ENCODE data around the gene AP2B1.
"Not testable (repeated sequence)": the region's sequence is repeated elsewhere in the genome, so short reads cannot be mapped to it uniquely, and the experiment has no call there.

Gene AP2B1

DNA sequence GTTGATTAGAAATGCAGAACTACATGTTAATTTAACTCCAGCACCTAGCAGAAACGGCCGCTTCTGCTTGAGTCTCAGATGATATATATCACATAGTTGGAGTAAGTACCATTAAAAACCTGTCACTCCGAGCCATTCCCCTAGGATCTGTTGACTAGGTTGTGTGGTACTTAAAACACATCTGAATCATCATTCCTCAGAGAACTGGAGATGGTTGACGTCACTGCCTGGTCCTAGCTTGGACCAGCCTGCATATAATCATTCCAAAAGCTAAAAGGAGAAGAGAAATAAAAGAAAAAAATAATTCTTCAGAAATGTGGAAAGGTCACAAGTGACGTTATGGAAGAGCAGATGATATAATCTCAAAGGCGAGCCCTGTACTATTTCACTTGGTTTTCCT lies 113.0 kb downstream of the AP2B1 start:
- TF ChIP-seq EZH2 (optimal IDR thresholded peaks at IDR 0.05; ENCODE audit: low read depth, low read length), result no peak

DNA sequence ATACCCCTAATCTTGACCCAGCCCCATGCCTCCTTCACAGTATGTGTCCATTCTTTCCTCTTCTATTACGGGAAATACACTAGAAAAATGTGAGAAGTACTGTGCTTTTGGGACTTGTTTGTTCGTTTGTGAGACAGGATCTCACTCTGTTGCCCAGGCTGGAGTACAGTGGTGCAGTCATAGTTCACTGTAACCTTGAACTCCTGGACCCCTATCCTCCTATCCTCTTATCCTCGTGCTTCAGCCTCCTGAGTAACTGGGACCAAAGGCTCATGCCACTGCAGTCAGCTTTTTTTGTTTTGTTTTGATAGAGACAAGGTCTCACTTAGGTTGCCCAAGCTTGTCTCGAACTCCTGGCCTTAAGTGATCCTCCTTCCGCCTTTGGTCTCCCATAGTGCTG lies 114.4 kb downstream of the AP2B1 start:
- Histone ChIP-seq H3K9ac (ENCODE audit: low read length) (no peak overlapping the region), H3K9me2 (replicated peaks; ENCODE audit: insufficient read depth, low read length) (no peaks in the 10 kb centered on the region), H4K20me1 (ENCODE audit: insufficient read depth, low read length) (no peaks in the 10 kb centered on the region), H3F3A (ENCODE audit: insufficient read depth, low read length) (no peaks in the 10 kb centered on the region), H3K4me2 (ENCODE audit: low read depth, low read length) (no peak overlapping the region), H3K27me3 (replicated peaks; ENCODE audit: insufficient read depth, low read length) (no peaks in the 10 kb centered on the region), H3K9me3 (replicated peaks; ENCODE audit: insufficient read depth, low read length) (no peaks in the 10 kb centered on the region), H3K27ac (ENCODE audit: low read length) (no peak overlapping the region), H3K36me3 (replicated peaks; ENCODE audit: insufficient read depth, low read length) (no peaks in the 10 kb centered on the region), H3K4me1 (ENCODE audit: low read length) (peaks cover 26% of the 10 kb centered on the region), H3K79me2 (ENCODE audit: low read length) (no peaks in the 10 kb centered on the region), H2AFZ (ENCODE audit: low read length) (no peak overlapping the region), H3K4me3 (ENCODE audit: low read length) (no peak overlapping the region)
- no peak for DNase-seq
- TF ChIP-seq, protein P1, sequence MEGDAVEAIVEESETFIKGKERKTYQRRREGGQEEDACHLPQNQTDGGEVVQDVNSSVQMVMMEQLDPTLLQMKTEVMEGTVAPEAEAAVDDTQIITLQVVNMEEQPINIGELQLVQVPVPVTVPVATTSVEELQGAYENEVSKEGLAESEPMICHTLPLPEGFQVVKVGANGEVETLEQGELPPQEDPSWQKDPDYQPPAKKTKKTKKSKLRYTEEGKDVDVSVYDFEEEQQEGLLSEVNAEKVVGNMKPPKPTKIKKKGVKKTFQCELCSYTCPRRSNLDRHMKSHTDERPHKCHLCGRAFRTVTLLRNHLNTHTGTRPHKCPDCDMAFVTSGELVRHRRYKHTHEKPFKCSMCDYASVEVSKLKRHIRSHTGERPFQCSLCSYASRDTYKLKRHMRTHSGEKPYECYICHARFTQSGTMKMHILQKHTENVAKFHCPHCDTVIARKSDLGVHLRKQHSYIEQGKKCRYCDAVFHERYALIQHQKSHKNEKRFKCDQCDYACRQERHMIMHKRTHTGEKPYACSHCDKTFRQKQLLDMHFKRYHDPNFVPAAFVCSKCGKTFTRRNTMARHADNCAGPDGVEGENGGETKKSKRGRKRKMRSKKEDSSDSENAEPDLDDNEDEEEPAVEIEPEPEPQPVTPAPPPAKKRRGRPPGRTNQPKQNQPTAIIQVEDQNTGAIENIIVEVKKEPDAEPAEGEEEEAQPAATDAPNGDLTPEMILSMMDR (IDR thresholded peaks at IDR 0.05; ENCODE audit: low read length), result no peak
- no peak for TF ChIP-seq EZH2phosphoT487 (IDR thresholded peaks at IDR 0.05; ENCODE audit: low read length)

More for the DNA sequence above, 113.0 kb downstream of the AP2B1 start:
- Histone ChIP-seq H3K4me3 (ENCODE audit: low read length) (no peak overlapping the region), H3K4me1 (ENCODE audit: low read length) (peaks cover 26% of the 10 kb centered on the region), H3F3A (ENCODE audit: insufficient read depth, low read length) (no peaks in the 10 kb centered on the region), H3K9me3 (replicated peaks; ENCODE audit: insufficient read depth, low read length) (no peaks in the 10 kb centered on the region), H4K20me1 (ENCODE audit: insufficient read depth, low read length) (no peaks in the 10 kb centered on the region), H3K27ac (ENCODE audit: low read length) (no peak overlapping the region), H3K79me2 (ENCODE audit: low read length) (no peaks in the 10 kb centered on the region), H3K9ac (ENCODE audit: low read length) (no peak overlapping the region), H3K4me2 (ENCODE audit: low read depth, low read length) (no peak overlapping the region), H3K9me2 (replicated peaks; ENCODE audit: insufficient read depth, low read length) (no peaks in the 10 kb centered on the region), H3K36me3 (replicated peaks; ENCODE audit: insufficient read depth, low read length) (no peaks in the 10 kb centered on the region), H3K27me3 (replicated peaks; ENCODE audit: insufficient read depth, low read length) (no peaks in the 10 kb centered on the region), H2AFZ (ENCODE audit: low read length) (no peak overlapping the region)
- no peak for DNase-seq

DNA sequence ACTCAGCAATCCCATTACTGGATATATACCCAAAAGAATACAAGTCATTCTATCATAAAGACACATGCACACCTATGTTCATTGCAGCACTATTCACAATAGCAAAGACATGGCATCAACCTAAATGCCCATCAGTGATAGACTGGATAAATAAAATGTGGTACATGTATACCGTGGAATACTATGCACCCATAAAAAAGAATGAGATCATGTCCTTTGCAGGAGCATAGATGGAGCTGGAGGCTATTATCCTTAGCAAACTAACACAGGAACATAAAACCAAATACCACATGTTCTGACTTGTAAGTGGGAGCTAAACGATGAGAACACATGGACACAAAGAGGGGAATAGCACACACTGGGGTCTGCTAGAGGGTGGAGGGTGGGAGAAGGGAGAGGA lies 116.2 kb downstream of the AP2B1 start:
- H3K9ac ChIP-seq (ENCODE audit: low read length); H2AFZ ChIP-seq (ENCODE audit: low read length); H3K36me3 ChIP-seq (replicated peaks; ENCODE audit: insufficient read depth, low read length); H3K9me2 ChIP-seq (replicated peaks; ENCODE audit: insufficient read depth, low read length); H3K27me3 ChIP-seq (replicated peaks; ENCODE audit: insufficient read depth, low read length); H3K9me3 ChIP-seq (replicated peaks; ENCODE audit: insufficient read depth, low read length); H3F3A ChIP-seq (ENCODE audit: insufficient read depth, low read length); H3K4me2 ChIP-seq (ENCODE audit: low read depth, low read length); H3K27ac ChIP-seq (ENCODE audit: low read length); H4K20me1 ChIP-seq (ENCODE audit: insufficient read depth, low read length); H3K79me2 ChIP-seq (ENCODE audit: low read length); DNase-seq; H3K4me3 ChIP-seq (ENCODE audit: low read length): not testable (repeated sequence)
- peaks cover 22% of the 10 kb centered on the region for H3K4me1 ChIP-seq (ENCODE audit: low read length)

GRCh38 chr17:35705230-35705629 lies 118.1 kb downstream of the AP2B1 start:
- Histone ChIP-seq H4K20me1 (ENCODE audit: insufficient read depth, low read length) (no peaks in the 10 kb centered on the region), H3K27ac (ENCODE audit: low read length) (no peak overlapping the region)

More at GRCh38 chr17:35705230-35705629, 118.1 kb downstream of the AP2B1 start:
- H3K27me3 ChIP-seq (replicated peaks; ENCODE audit: insufficient read depth, low read length), result no peaks in the 10 kb centered on the region
- no peak overlapping the region for H3K4me3 ChIP-seq (ENCODE audit: low read length)
- H3K79me2 ChIP-seq (ENCODE audit: low read length), result no peaks in the 10 kb centered on the region
- peaks cover 10% of the 10 kb centered on the region for H3F3A ChIP-seq (ENCODE audit: insufficient read depth, low read length)
- peaks cover 24% of the 10 kb centered on the region for H3K4me1 ChIP-seq (ENCODE audit: low read length)
- DNase-seq, result no peak
- no peak overlapping the region for H3K4me2 ChIP-seq (ENCODE audit: low read depth, low read length)
- no peak overlapping the region for H2AFZ ChIP-seq (ENCODE audit: low read length)
- no peak overlapping the region for H3K9ac ChIP-seq (ENCODE audit: low read length)
- no peaks in the 10 kb centered on the region for H3K9me2 ChIP-seq (replicated peaks; ENCODE audit: insufficient read depth, low read length)
- no peaks in the 10 kb centered on the region for H3K9me3 ChIP-seq (replicated peaks; ENCODE audit: insufficient read depth, low read length)
- TF ChIP-seq EZH2phosphoT487 (IDR thresholded peaks at IDR 0.05; ENCODE audit: low read length), result no peak
- TF ChIP-seq EZH2 (optimal IDR thresholded peaks at IDR 0.05; ENCODE audit: low read depth, low read length), result no peak
- TF ChIP-seq, protein P1 (IDR thresholded peaks at IDR 0.05; ENCODE audit: low read length), result no peak
- H3K36me3 ChIP-seq (replicated peaks; ENCODE audit: insufficient read depth, low read length), result no peaks in the 10 kb centered on the region
